ENCODE measurements around the gene GALNT6. TPM values are rescaled to one million over a fixed set of nuclear protein-coding genes. Genes with fewer than 3 reads are reported as not detected.
"Not testable (repeated sequence)": the region's sequence is repeated elsewhere in the genome, so short reads cannot be mapped to it uniquely, and the experiment has no call there.

The GALNT6 gene
- total RNA-seq, 1 donor from 2014 or later: 22.1 TPM

GRCh38 chr12:51323966-51324895 lies 67.0 kb downstream of the GALNT6 start, which contains the start of gene BIN2:
BIN2 (minus strand) TSS chr12:51324174; CDS start chr12:51324102, 72 bp downstream.
- DNase-seq (ENCODE audit: low read depth in 2 of 2): no peak

GRCh38 chr12:51323317-51323960 lies 67.8 kb downstream of the GALNT6 start:
- no peak for DNase-seq (ENCODE audit: low read depth in 2 of 2)

GRCh38 chr12:51322452-51322851 lies 68.8 kb downstream of the GALNT6 start:
- DNase-seq (ENCODE audit: low read depth in 2 of 2): no peak

- DNase-seq (ENCODE audit: low read depth in 2 of 2): no peak
These were observed 69.3 kb downstream of the GALNT6 start for GRCh38 chr12:51321882-51322281.

- no peak for DNase-seq (ENCODE audit: low read depth in 2 of 2)
These were observed 70.4 kb downstream of the GALNT6 start for GRCh38 chr12:51320695-51321320.

GRCh38 chr12:51320311-51320694 lies 70.9 kb downstream of the GALNT6 start:
- no peak for DNase-seq (ENCODE audit: low read depth in 2 of 2)

GRCh38 chr12:51318846-51319599 lies 72.2 kb downstream of the GALNT6 start:
- no peak for DNase-seq (ENCODE audit: low read depth in 2 of 2)

- not testable (repeated sequence) for DNase-seq (ENCODE audit: low read depth in 2 of 2)
These were observed 73.0 kb downstream of the GALNT6 start for GRCh38 chr12:51318057-51318806.

GRCh38 chr12:51311389-51311788 lies 79.8 kb downstream of the GALNT6 start:
- no peak for DNase-seq (ENCODE audit: low read depth in 2 of 2)

- DNase-seq (ENCODE audit: low read depth in 2 of 2): peak in 1 of 2 donors; percentile 16
These were observed 83.3 kb downstream of the GALNT6 start for GRCh38 chr12:51307655-51308593.

- no peak for DNase-seq (ENCODE audit: low read depth in 2 of 2)
These were observed 84.7 kb downstream of the GALNT6 start for GRCh38 chr12:51306507-51306906.

Other genes starting within 250 kb of the GALNT6 start
- gene TFCP2, start 218.3 kb downstream of the GALNT6 start, total RNA-seq: 9.2 and 13.9 TPM in 2 replicates
- gene POU6F1, start 173.3 kb downstream of the GALNT6 start, total RNA-seq: 1.3 and 3.0 TPM in 2 replicates
- 71.4 and 155 TPM in 2 replicates for gene DAZAP2, start 152.6 kb downstream of the GALNT6 start, total RNA-seq
- 15.1 and 19.1 TPM in 2 replicates for gene SMAGP, start 121.0 kb downstream of the GALNT6 start, total RNA-seq
- gene BIN2, start 67.2 kb downstream of the GALNT6 start, total RNA-seq: not detected in 2 replicates
- gene CELA1, start 44.7 kb downstream of the GALNT6 start, total RNA-seq: not detected in 2 replicates
- gene SLC4A8, start 33.4 kb upstream of the GALNT6 start, total RNA-seq: 0.76 and 0.90 TPM in 2 replicates
- gene SCN8A, start 199.8 kb upstream of the GALNT6 start, total RNA-seq: under 0.01 and 0.38 TPM in 2 replicates

Measured in dermis microvascular lymphatic vessel endothelial cell (primary cell).